Measurements from ENCODE around the gene TSHZ2. TPM values are rescaled to one million over a fixed set of nuclear protein-coding genes. Genes with fewer than 3 reads are reported as not detected.

TSHZ2 gene
- total and polyA plus RNA-seq, 12 donors = 1.5 to 6.2 (median 4.5) TPM

- no peak overlapping the region for H3K4me3 ChIP-seq
- H3K36me3 ChIP-seq = no peaks in the 10 kb centered on the region
- peaks cover 0 to 13% (median 0%) of the 10 kb centered on the region in 9 donors for H3K4me1 ChIP-seq
- no peak for TF ChIP-seq CTCF (IDR thresholded peaks at IDR 0.05)
- H3K9me3 ChIP-seq = no peaks in the 10 kb centered on the region
- 74 to 77% methylated on average over 7 of the region's 7 CpGs for WGBS, 2 donors
- no peak overlapping the region for H3K27ac ChIP-seq
- intact Hi-C loops (cut with DNase I) = no loop called here
- no peaks in the 10 kb centered on the region for H3K27me3 ChIP-seq
- ATAC-seq (no peak), DNase-seq (no peak)
These were observed 397.7 kb downstream of the TSHZ2 start for GRCh38 chr20:53369871-53370270.

- no peak for ATAC-seq
- intact Hi-C loops (cut with DNase I) = no loop called here
- 87 to 90% methylated on average over 13 of the region's 13 CpGs for WGBS, 2 donors
These were observed 398.3 kb downstream of the TSHZ2 start for GRCh38 chr20:53370345-53370961.

GRCh38 chr20:53371216-53371615 is 399.1 kb downstream of the TSHZ2 start:
- H3K36me3 ChIP-seq = no peaks in the 10 kb centered on the region
- intact Hi-C loops (cut with DNase I) = no loop called here
- no peak for DNase-seq
- peaks cover 0 to 1% (median 0%) of the 10 kb centered on the region in 9 donors for H3K4me1 ChIP-seq
- no peaks in the 10 kb centered on the region for H3K27me3 ChIP-seq
- H3K4me3 ChIP-seq = no peak overlapping the region
- no peak for ATAC-seq
- H3K9me3 ChIP-seq = peaks cover 0 to 4% (median 0%) of the 10 kb centered on the region in 11 donors
- no peak overlapping the region for H3K27ac ChIP-seq
- TF ChIP-seq CTCF (IDR thresholded peaks at IDR 0.05) = no peak
- WGBS, 2 donors = 93 to 100% methylated on average over 4 of the region's 4 CpGs

More at GRCh38 chr20:53370345-53370961, 398.3 kb downstream of the TSHZ2 start:
- Histone ChIP-seq H3K27ac (no peak overlapping the region), H3K4me1 (peaks cover 0 to 9% (median 0%) of the 10 kb centered on the region in 9 donors), H3K4me3 (no peak overlapping the region), H3K27me3 (no peaks in the 10 kb centered on the region), H3K36me3 (no peaks in the 10 kb centered on the region), H3K9me3 (no peaks in the 10 kb centered on the region)
- no peak for DNase-seq
- TF ChIP-seq CTCF (IDR thresholded peaks at IDR 0.05) = no peak

GRCh38 chr20:53376021-53376420 is 403.9 kb downstream of the TSHZ2 start:
- no peaks in the 10 kb centered on the region for H3K27me3 ChIP-seq
- H3K4me1 ChIP-seq = peaks cover 0 to 15% (median 4%) of the 10 kb centered on the region in 9 donors
- no peak overlapping the region for H3K4me3 ChIP-seq
- DNase-seq = no peak
- H3K27ac ChIP-seq = no peak overlapping the region
- H3K9me3 ChIP-seq = peaks cover 0 to 9% (median 0%) of the 10 kb centered on the region in 11 donors
- WGBS, 2 donors = 93 to 96% methylated on average over 2 of the region's 2 CpGs
- H3K36me3 ChIP-seq = no peaks in the 10 kb centered on the region
- no peak for TF ChIP-seq CTCF (IDR thresholded peaks at IDR 0.05)
- ATAC-seq = no peak
- intact Hi-C loops (cut with DNase I) = no loop called here

Measured in heart right ventricle (tissue), 16 donors.